Fibroblast of lung (primary cell): Measurements from ENCODE around the gene ERI3. TPM values are rescaled to one million over a fixed set of nuclear protein-coding genes. Genes with fewer than 3 reads are reported as not detected.

ENCODE experiments used
- DNase-seq, 2 donors: peaks; one replicate each; pipeline versions ENCODE4 v3.0.0 to v3.0.0-alpha.2; 2010; ENCODE audit warnings: low read depth in 2 of 2
- H2AFZ ChIP-seq: 2 replicates; pipeline ENCODE4 v1.5.1; 2012; ENCODE audit warnings: low read length, control low read depth, inconsistent platforms
- H3K27ac ChIP-seq: 2 replicates; pipeline ENCODE4 v1.5.1; 2011; ENCODE audit warnings: low read length, control low read depth; ENCODE audit not compliant: insufficient read depth
- H3K27me3 ChIP-seq: 2 replicates; pipeline ENCODE4 v1.5.1; 2011; ENCODE audit warnings: mild to moderate bottlenecking, low read length; ENCODE audit not compliant: control insufficient read depth, insufficient read depth
- H3K36me3 ChIP-seq: 2 replicates; pipeline ENCODE4 v1.5.1; 2011; ENCODE audit warnings: low read length; ENCODE audit not compliant: control insufficient read depth, insufficient read depth
- H3K4me1 ChIP-seq: 2 replicates; pipeline ENCODE4 v1.5.1; 2011; ENCODE audit warnings: low read length; ENCODE audit not compliant: control insufficient read depth, insufficient read depth; ENCODE audit errors: extremely low read depth
- H3K4me2 ChIP-seq: 2 replicates; pipeline ENCODE4 v1.5.1; 2011; ENCODE audit warnings: low read length, control low read depth; ENCODE audit not compliant: insufficient read depth; ENCODE audit errors: extremely low read depth
- H3K4me3 ChIP-seq, 4 experiments: fragments of 200-600 bp in 1 of 4; sonication (generic) in 1 of 4; replicated peaks in 1 of 4; 2 replicates each; pipeline ENCODE4 v1.5.1; 2011 to 2016; ENCODE audit warnings: low read length in 4 of 4, low read depth in 3 of 4, mild to moderate bottlenecking in 3 of 4, control low read depth in 2 of 4, inconsistent platforms in 1 of 4, mixed read lengths in 1 of 4; ENCODE audit not compliant: insufficient read depth in 1 of 4; ENCODE audit errors: control extremely low read depth in 1 of 4
- H3K79me2 ChIP-seq: 2 replicates; pipeline ENCODE4 v1.5.1; 2012; ENCODE audit warnings: mild to moderate bottlenecking, low read length, inconsistent platforms; ENCODE audit not compliant: control insufficient read depth, insufficient read depth
- H3K9ac ChIP-seq: 2 replicates; pipeline ENCODE4 v1.5.1; 2011; ENCODE audit warnings: mild to moderate bottlenecking, low read length, control low read depth; ENCODE audit not compliant: insufficient read depth
- H3K9me3 ChIP-seq: 2 replicates; pipeline ENCODE4 v1.5.1; 2012; ENCODE audit warnings: low read depth, low read length; ENCODE audit not compliant: control insufficient read depth, insufficient read depth
- H4K20me1 ChIP-seq: 2 replicates; pipeline ENCODE4 v1.5.1; 2011; ENCODE audit warnings: low read length; ENCODE audit not compliant: control insufficient read depth, insufficient read depth; ENCODE audit errors: extremely low read depth
- EZH2 ChIP-seq: IDR thresholded peaks from 2 replicates; pipeline ENCODE4 v1.5.1; 2012; ENCODE audit warnings: low read length, control low read depth, mild to moderate bottlenecking; ENCODE audit errors: missing control alignments
- polyA plus RNA-seq, 2 donors: library from polyadenylated mRNA; depleted of rRNA in 1 of 2; stranded (reverse) in 1 of 2; unstranded in 1 of 2; fragments of >200 nt; gene quantifications; 2 replicates each; pipeline ENCODE4 v1.2.1, GENCODE V29; 2011 to 2012; ENCODE audit warnings: missing spikeins in 1 of 2
- total RNA-seq: library from RNA; depleted of rRNA; stranded (reverse); fragments of >200 nt; gene quantifications from 2 replicates; pipeline ENCODE4 v1.2.1, GENCODE V29; 2014
- TF ChIP-seq, protein P1 (sequence below), 2 donors: IDR thresholded peaks in 1 of 2; conservative IDR thresholded peaks in 1 of 2; 1 replicate in 1 of 2; 2 replicates in 1 of 2; pipeline ENCODE4 v1.5.1; 2011 to 2012; ENCODE audit warnings: low read length in 2 of 2, control low read depth in 1 of 2, inconsistent platforms in 1 of 2, low read depth in 1 of 2, mild to moderate bottlenecking in 1 of 2

Gene ERI3
- total and polyA plus RNA-seq, 2 donors (not counting 1 experiment from before 2014, with no cell fraction given) = 43.4 to 44.9 TPM

DNA sequence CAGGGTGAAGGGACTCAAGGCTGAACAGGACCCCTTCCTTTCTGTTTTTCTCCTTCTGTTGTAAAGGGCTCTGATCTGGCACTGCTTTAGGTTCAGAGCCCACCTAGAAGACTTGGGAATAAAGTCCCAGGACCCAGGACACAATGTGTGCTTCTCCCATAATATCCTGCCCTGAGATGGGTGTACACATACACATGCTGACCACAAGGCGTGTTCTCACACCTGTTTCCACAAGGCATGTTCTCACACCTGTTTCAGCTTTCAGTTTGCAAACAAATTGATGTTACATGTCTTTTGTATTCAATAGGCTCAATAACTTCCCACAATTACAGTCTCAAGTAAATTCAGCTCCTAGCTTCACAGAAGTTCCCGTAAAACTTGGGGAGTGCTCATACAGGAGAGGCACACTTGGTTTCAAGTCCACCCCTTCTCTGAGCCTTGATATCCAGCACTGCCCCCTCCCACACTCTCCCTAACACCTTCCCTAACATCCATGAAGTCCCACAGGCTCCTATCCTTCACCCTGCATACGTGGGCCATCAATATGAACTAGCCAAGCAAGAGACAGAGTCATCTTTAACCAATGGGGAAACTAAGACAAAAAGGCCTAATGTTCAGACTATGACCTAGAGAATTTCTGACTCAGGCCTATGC, 41.7 kb downstream of the ERI3 start:
- Histone ChIP-seq H3K79me2 (no peaks in the 10 kb centered on the region), H3K27ac (no peak overlapping the region), H3K4me1 (no peaks in the 10 kb centered on the region), H3K9ac (no peak overlapping the region), H3K36me3 (peaks cover 1% of the 10 kb centered on the region), H4K20me1 (no peaks in the 10 kb centered on the region), H3K9me3 (no peaks in the 10 kb centered on the region), H2AFZ (no peak overlapping the region), H3K4me3 (no peak overlapping the region), H3K27me3 (no peaks in the 10 kb centered on the region), H3K4me2 (no peak overlapping the region)
- TF ChIP-seq EZH2 = no peak
- TF ChIP-seq, protein P1, sequence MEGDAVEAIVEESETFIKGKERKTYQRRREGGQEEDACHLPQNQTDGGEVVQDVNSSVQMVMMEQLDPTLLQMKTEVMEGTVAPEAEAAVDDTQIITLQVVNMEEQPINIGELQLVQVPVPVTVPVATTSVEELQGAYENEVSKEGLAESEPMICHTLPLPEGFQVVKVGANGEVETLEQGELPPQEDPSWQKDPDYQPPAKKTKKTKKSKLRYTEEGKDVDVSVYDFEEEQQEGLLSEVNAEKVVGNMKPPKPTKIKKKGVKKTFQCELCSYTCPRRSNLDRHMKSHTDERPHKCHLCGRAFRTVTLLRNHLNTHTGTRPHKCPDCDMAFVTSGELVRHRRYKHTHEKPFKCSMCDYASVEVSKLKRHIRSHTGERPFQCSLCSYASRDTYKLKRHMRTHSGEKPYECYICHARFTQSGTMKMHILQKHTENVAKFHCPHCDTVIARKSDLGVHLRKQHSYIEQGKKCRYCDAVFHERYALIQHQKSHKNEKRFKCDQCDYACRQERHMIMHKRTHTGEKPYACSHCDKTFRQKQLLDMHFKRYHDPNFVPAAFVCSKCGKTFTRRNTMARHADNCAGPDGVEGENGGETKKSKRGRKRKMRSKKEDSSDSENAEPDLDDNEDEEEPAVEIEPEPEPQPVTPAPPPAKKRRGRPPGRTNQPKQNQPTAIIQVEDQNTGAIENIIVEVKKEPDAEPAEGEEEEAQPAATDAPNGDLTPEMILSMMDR (conservative IDR thresholded peaks at IDR 0.05 in 1 of 2, IDR thresholded peaks at IDR 0.05 in 1 of 2; ENCODE audit: low read depth in 1 of 2, low read length in 2 of 2) = no peak
- no peak for DNase-seq

DNA sequence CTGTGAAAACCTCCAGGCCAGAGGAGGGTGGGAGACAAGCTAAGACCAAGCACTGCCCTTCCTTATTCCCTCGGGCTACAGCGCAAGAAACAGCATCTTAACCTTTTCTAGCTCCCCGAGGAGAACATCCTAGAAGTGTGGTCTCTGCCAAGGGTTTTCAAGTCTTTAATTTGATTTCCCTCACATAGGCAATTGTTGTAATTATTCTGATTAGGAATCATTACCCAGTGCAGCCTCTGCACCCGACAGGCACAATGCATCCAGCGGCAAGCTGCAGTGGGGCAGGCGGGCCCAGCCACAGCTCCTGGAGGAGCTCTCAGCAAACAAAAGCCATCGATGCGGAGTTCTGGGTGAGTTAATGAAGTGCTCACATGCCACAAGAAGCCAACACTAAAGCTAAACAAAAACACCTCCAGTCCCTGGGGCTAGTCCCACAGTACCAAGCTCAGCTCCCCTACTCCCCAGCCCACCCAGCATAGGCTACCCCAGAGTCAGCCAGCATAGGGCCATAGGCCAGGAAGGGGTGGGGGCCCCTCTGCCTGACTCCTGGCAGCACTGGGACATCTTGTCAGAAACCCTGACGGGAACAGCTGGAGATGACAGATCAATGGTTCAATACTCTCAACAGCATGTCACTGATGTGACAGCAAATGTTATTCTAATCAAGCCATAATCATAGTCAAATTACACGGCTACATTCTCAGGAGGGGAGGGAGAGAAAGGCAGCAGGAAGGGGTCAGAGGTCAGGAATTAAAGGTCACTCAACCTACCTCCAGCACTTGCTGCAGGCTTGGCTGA, 42.5 kb downstream of the ERI3 start:
- Histone ChIP-seq H2AFZ (no peak overlapping the region), H3K4me2 (no peak overlapping the region), H3K4me1 (no peaks in the 10 kb centered on the region), H3K4me3 (no peak overlapping the region), H3K27me3 (no peaks in the 10 kb centered on the region), H3K27ac (no peak overlapping the region), H3K9me3 (no peaks in the 10 kb centered on the region), H3K9ac (no peak overlapping the region), H4K20me1 (no peaks in the 10 kb centered on the region), H3K79me2 (no peaks in the 10 kb centered on the region), H3K36me3 (peaks cover 3% of the 10 kb centered on the region)
- DNase-seq = no peak
- no peak for TF ChIP-seq EZH2
- TF ChIP-seq, protein P1 (conservative IDR thresholded peaks at IDR 0.05 in 1 of 2, IDR thresholded peaks at IDR 0.05 in 1 of 2; ENCODE audit: low read depth in 1 of 2, low read length in 2 of 2) = no peak

DNA sequence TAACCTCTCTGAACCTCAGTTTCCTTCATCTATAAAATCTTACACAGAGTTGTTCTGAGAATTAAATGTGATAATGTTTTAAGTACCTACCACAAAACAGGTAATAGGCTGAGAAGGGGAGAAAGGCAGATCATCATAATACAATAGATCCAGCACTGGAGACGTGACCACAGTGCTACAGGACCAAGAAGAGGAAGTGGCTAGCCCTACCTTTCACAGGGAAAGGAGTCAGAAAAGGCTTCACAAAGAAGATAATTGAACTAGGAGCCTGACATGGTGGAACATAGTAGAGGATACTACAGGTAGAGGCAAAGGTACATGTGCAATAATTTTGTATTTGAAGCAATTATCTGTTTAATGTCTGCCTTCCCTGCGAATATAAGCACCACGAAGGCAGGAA, 45.1 kb downstream of the ERI3 start:
- Histone ChIP-seq H3K9me3 (no peaks in the 10 kb centered on the region), H4K20me1 (no peaks in the 10 kb centered on the region), H3K4me3 (no peak overlapping the region), H3K36me3 (peaks cover 12% of the 10 kb centered on the region), H3K4me2 (no peak overlapping the region), H3K4me1 (no peaks in the 10 kb centered on the region), H2AFZ (no peak overlapping the region), H3K27ac (no peak overlapping the region), H3K9ac (no peak overlapping the region), H3K27me3 (no peaks in the 10 kb centered on the region), H3K79me2 (no peaks in the 10 kb centered on the region)
- TF ChIP-seq, protein P1 (conservative IDR thresholded peaks at IDR 0.05 in 1 of 2, IDR thresholded peaks at IDR 0.05 in 1 of 2; ENCODE audit: low read depth in 1 of 2, low read length in 2 of 2) = no peak
- no peak for TF ChIP-seq EZH2
- DNase-seq = no peak
